Effector memory CD4-positive, alpha-beta T cell (primary cell): ENCODE results near the gene IQCK.
A peak's percentile ranks its signal among the peaks of the same experiment; 100 is the strongest.
"Not testable (repeated sequence)": the region's sequence is repeated elsewhere in the genome, so short reads cannot be mapped to it uniquely, and the experiment has no call there.

ENCODE experiments used
- DNase-seq, 3 donors: peaks; one replicate each; pipeline ENCODE4 v3.0.0-alpha.2; 2020
- H3K27ac ChIP-seq: 2 replicates; pipeline ENCODE4 v1.7.0; 2013; ENCODE audit warnings: mild to moderate bottlenecking, low read length, moderate library complexity; ENCODE audit not compliant: insufficient read depth, poor library complexity, severe bottlenecking
- H3K27me3 ChIP-seq: replicated peaks from 2 replicates; pipeline ENCODE4 v1.7.0; 2013; ENCODE audit warnings: mild to moderate bottlenecking, low read length; ENCODE audit not compliant: insufficient read depth, control insufficient read depth, poor library complexity, severe bottlenecking
- H3K36me3 ChIP-seq: 2 replicates; pipeline ENCODE4 v1.7.0; 2013; ENCODE audit warnings: mild to moderate bottlenecking, low read length, moderate library complexity; ENCODE audit not compliant: control insufficient read depth, insufficient read depth
- H3K4me1 ChIP-seq: 2 replicates; pipeline ENCODE4 v1.7.0; 2013; ENCODE audit warnings: low read length, mild to moderate bottlenecking; ENCODE audit not compliant: control insufficient read depth, insufficient read depth, poor library complexity, severe bottlenecking
- H3K4me3 ChIP-seq: 2 replicates; pipeline ENCODE4 v1.7.0; 2013; ENCODE audit warnings: low read length, low read depth, mild to moderate bottlenecking; ENCODE audit not compliant: insufficient read depth, poor library complexity, severe bottlenecking
- H3K9me3 ChIP-seq: 2 replicates; pipeline ENCODE4 v1.7.0; 2013; ENCODE audit warnings: mild to moderate bottlenecking, low read length, moderate library complexity; ENCODE audit not compliant: control insufficient read depth

IQCK gene

GRCh38 chr16:19785512-19786130 is 67.5 kb downstream of the IQCK start:
- no peak overlapping the region for H3K4me3 ChIP-seq
- H3K27me3 ChIP-seq: no peaks in the 10 kb centered on the region
- H3K4me1 ChIP-seq: no peaks in the 10 kb centered on the region
- no peak overlapping the region for H3K27ac ChIP-seq
- no peaks in the 10 kb centered on the region for H3K36me3 ChIP-seq
- H3K9me3 ChIP-seq: no peaks in the 10 kb centered on the region
- no peak for DNase-seq

- not testable (repeated sequence) for H3K4me3 ChIP-seq, H3K9me3 ChIP-seq, H3K36me3 ChIP-seq, H3K27ac ChIP-seq, H3K27me3 ChIP-seq, H3K4me1 ChIP-seq, DNase-seq
These were observed 83.3 kb downstream of the IQCK start for GRCh38 chr16:19801369-19801768.

GRCh38 chr16:19801824-19802223 is 83.8 kb downstream of the IQCK start:
- H3K9me3 ChIP-seq, H3K27ac ChIP-seq, H3K36me3 ChIP-seq, H3K4me3 ChIP-seq, DNase-seq, H3K4me1 ChIP-seq, H3K27me3 ChIP-seq: not testable (repeated sequence)

GRCh38 chr16:19802612-19803011 is 84.5 kb downstream of the IQCK start:
- no peaks in the 10 kb centered on the region for H3K9me3 ChIP-seq
- no peaks in the 10 kb centered on the region for H3K27me3 ChIP-seq
- no peaks in the 10 kb centered on the region for H3K4me1 ChIP-seq
- H3K4me3 ChIP-seq: no peak overlapping the region
- no peaks in the 10 kb centered on the region for H3K36me3 ChIP-seq
- DNase-seq: no peak
- H3K27ac ChIP-seq: no peak overlapping the region

GRCh38 chr16:19804538-19805323 is 86.7 kb downstream of the IQCK start:
- DNase-seq: no peak
- H3K36me3 ChIP-seq: no peaks in the 10 kb centered on the region
- peak overlapping the region; percentile 20 for H3K4me3 ChIP-seq
- no peaks in the 10 kb centered on the region for H3K27me3 ChIP-seq
- H3K9me3 ChIP-seq: no peaks in the 10 kb centered on the region
- H3K4me1 ChIP-seq: no peaks in the 10 kb centered on the region
- no peak overlapping the region for H3K27ac ChIP-seq

- Histone ChIP-seq H3K36me3 (no peaks in the 10 kb centered on the region), H3K27me3 (no peaks in the 10 kb centered on the region), H3K27ac (no peak overlapping the region), H3K4me3 (no peak overlapping the region), H3K4me1 (no peaks in the 10 kb centered on the region), H3K9me3 (no peaks in the 10 kb centered on the region)
- no peak for DNase-seq
These were observed 87.5 kb downstream of the IQCK start for GRCh38 chr16:19805459-19806162.

- DNase-seq: no peak
- Histone ChIP-seq H3K4me1 (no peaks in the 10 kb centered on the region), H3K9me3 (no peaks in the 10 kb centered on the region), H3K27me3 (no peaks in the 10 kb centered on the region), H3K27ac (no peak overlapping the region), H3K36me3 (no peaks in the 10 kb centered on the region), H3K4me3 (no peak overlapping the region)
These were observed 90.1 kb downstream of the IQCK start for GRCh38 chr16:19808061-19808641.

- Histone ChIP-seq H3K27me3 (no peaks in the 10 kb centered on the region), H3K36me3 (no peaks in the 10 kb centered on the region), H3K4me1 (no peaks in the 10 kb centered on the region), H3K27ac (no peak overlapping the region), H3K9me3 (no peaks in the 10 kb centered on the region), H3K4me3 (no peak overlapping the region)
- no peak for DNase-seq
These were observed 91.1 kb downstream of the IQCK start for GRCh38 chr16:19809121-19809635.

GRCh38 chr16:19809693-19810092 is 91.6 kb downstream of the IQCK start:
- no peak for DNase-seq
- Histone ChIP-seq H3K9me3 (no peaks in the 10 kb centered on the region), H3K36me3 (no peaks in the 10 kb centered on the region), H3K27ac (no peak overlapping the region), H3K27me3 (no peaks in the 10 kb centered on the region), H3K4me1 (no peaks in the 10 kb centered on the region), H3K4me3 (no peak overlapping the region)
